C4-2B (cell line): ENCODE data around the gene TMTC2.

Source experiments
- H3K27ac ChIP-seq: fragments of 450-650 bp; 2 replicates; pipeline ENCODE4 v1.5.1; 2017
- CTCF ChIP-seq: fragments of 450-650 bp; conservative IDR thresholded peaks from 2 replicates; pipeline ENCODE4 v1.5.1; 2017; ENCODE audit warnings: mild to moderate bottlenecking
- ZFX ChIP-seq: fragments of 450-650 bp; IDR thresholded peaks from 2 replicates; pipeline ENCODE4 v1.6.1; 2017

TMTC2 gene

DNA sequence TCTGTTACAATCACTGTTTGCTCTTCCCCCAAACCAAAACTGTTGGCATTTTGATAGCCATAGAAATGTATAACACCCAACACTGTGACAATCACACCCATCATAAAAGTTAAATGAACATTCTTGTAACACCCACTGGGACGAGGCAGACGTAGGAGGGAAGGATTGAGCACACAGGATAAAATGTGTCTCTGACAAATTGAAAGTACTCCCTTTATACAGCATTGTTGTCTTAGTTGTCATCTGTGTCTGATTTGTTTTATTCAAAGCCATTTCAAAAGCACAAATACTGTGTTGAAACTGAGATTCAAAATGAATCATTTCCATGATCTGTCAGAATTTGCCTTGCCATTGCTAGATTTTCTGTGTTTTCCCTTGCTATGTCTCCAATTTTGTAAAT is 436.3 kb downstream of the TMTC2 start:
- H3K27ac ChIP-seq: no peak overlapping the region
- no peak for TF ChIP-seq ZFX
- TF ChIP-seq CTCF: no peak

DNA sequence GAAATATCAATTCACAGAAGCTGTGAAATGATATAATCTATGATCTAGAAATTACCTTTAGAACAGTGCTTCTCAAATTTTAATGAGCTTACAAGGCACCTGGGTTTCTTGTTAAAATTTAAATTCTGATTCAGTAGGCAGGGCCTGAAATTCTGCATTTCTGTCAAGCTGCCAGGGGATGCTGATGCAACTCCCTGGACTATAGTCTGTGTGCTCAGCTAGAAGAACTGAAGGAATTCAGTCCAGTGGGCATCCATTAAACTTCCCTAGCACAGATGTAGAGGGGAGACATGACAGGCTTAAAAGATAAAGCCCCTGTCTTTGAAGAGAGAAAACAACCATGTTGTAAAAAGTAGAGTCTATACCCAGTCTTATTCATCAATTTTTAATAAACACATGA is 441.8 kb downstream of the TMTC2 start:
- H3K27ac ChIP-seq: no peak overlapping the region
- no peak for TF ChIP-seq CTCF
- no peak for TF ChIP-seq ZFX

DNA sequence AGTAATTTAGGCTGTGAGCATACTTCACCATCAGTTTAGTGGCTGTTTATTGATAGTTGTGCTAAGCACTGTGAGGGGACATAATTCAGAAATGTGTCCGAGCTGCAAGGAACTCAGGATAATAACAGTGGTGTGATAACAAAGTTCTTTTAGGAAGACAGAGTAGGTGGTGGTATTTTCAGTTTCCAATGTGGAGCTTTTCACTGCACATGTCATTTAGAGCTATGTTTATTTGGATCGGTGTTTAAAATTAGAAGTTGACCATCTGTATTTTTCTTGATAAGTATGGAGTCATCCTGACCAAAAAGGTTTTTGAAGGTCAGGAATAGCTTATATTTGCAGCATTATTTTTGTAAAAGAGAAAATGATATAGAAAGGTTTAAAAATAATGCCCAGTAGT is 443.5 kb downstream of the TMTC2 start:
- no peak for TF ChIP-seq ZFX
- H3K27ac ChIP-seq: no peak overlapping the region

GRCh38 chr12:83132360-83132759 is 445.7 kb downstream of the TMTC2 start:
- no peak overlapping the region for H3K27ac ChIP-seq
- TF ChIP-seq ZFX (no peak), CTCF (no peak)

DNA sequence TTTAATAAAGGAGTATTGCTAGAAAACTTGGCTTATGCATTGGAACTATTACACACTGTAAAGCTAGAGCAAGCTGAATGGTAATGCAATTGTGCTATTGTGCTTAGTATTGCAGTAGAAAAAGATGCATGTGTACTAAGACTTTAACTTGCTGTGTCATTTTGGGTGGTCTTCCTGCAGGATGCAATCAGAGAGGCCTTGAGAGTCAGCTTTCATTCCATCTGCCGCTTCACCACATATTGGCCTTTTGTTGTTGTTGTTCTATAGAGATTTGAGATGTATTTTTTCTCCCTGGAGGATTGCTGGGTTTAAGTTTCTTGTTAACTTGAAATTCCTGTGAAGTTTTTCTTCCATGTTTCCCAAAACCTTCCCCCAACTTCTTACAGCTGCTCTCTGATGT is 449.7 kb downstream of the TMTC2 start:
- no peak for TF ChIP-seq CTCF
- TF ChIP-seq ZFX: no peak
- no peak overlapping the region for H3K27ac ChIP-seq

- TF ChIP-seq CTCF: no peak
- no peak for TF ChIP-seq ZFX
- H3K27ac ChIP-seq: no peak overlapping the region
Observed at GRCh38 chr12:83140135-83140534, 453.4 kb downstream of the TMTC2 start.

DNA sequence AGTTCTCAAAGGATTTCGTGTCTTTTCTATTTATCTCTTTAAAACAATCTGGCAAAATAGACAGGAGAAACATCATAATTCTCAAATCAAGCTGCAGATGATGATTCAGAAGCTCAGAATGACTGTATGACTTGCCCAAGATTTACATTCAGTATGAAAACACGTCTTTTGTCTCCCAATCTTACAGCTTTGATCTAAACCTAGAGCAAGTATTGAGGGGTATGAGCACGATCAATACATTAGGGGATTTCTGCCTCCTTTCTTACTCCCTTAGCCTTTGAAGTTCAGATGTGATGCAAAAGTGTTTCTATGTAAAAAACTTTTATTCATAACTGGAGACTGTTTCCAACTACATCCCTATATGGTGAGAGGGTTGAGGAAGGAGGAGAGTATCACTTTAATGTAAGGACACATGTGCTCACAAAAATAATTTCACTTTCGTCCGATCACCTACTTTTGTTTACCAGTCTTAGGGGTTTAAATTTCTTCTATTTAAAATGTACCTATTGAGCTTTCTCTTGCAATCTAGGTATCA is 454.8 kb downstream of the TMTC2 start:
- TF ChIP-seq ZFX (no peak), CTCF (no peak)
- no peak overlapping the region for H3K27ac ChIP-seq

- H3K27ac ChIP-seq: no peak overlapping the region
- no peak for TF ChIP-seq CTCF
- TF ChIP-seq ZFX: no peak
Observed at GRCh38 chr12:83142914-83143313, 456.2 kb downstream of the TMTC2 start.
